Measurements from ENCODE around the gene FARS2.

Gene FARS2

DNA sequence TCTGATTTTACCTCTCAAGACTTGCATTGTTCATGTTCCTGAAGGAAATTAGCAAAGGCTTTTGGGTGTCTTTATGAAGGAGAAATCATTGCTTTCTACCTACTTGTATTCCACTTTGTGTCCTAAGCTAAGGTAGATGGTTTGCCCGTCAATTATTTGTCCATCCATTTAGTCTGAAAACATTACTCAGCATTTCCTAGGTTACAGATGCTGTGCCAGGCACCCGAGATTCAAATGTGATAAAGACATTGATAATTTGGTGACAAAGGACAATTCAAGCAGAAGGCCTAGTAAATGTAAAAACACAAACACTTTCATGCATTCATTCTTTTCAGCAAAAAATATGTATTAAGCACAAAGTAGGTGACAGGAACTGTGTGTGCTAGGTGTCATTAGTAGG lies 251.1 kb downstream of the FARS2 start:
- Histone ChIP-seq H3K27me3 (replicated peaks; ENCODE audit: control insufficient read depth, insufficient read depth, low read length) (no peaks in the 10 kb centered on the region), H3K9me3 (ENCODE audit: control insufficient read depth, low read length) (no peaks in the 10 kb centered on the region), H3K4me1 (ENCODE audit: control insufficient read depth, insufficient read depth, low read length) (peaks cover 29% of the 10 kb centered on the region), H3K9ac (ENCODE audit: low read length) (no peak overlapping the region), H3K4me3 (ENCODE audit: low read length) (no peak overlapping the region), H3K36me3 (ENCODE audit: control insufficient read depth, insufficient read depth, low read length, severe bottlenecking) (no peaks in the 10 kb centered on the region)
- no peak for DNase-seq (ENCODE audit: low read depth)

DNA sequence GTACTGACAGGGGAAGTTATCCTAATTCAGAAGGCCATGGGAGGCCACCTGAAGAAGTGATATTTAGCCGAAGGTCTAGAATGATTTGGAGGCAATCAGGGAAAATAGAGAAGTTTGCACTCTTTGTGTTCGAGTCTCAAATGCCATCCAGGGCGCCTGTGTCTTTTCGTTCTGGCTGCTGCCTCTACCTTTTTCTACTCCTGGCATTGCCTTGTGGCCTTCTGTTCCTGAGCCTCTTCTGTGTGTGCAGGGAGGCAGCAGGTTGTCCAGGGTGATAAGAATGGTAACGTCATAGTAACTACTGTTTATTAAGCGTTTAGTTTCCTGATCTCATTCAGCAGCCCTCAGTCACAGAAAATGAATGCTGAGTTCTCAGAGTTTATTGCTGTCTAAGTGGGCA lies 252.1 kb downstream of the FARS2 start:
- H3K9ac ChIP-seq (ENCODE audit: low read length) = no peak overlapping the region
- no peaks in the 10 kb centered on the region for H3K27me3 ChIP-seq (replicated peaks; ENCODE audit: control insufficient read depth, insufficient read depth, low read length)
- no peak overlapping the region for H3K4me3 ChIP-seq (ENCODE audit: low read length)
- H3K9me3 ChIP-seq (ENCODE audit: control insufficient read depth, low read length) = no peaks in the 10 kb centered on the region
- peaks cover 29% of the 10 kb centered on the region for H3K4me1 ChIP-seq (ENCODE audit: control insufficient read depth, insufficient read depth, low read length)
- no peak for DNase-seq (ENCODE audit: low read depth)
- H3K36me3 ChIP-seq (ENCODE audit: control insufficient read depth, insufficient read depth, low read length, severe bottlenecking) = no peaks in the 10 kb centered on the region

- Histone ChIP-seq H3K4me3 (ENCODE audit: low read length) (no peak overlapping the region), H3K9ac (ENCODE audit: low read length) (peak overlapping the region; percentile 33), H3K4me1 (ENCODE audit: control insufficient read depth, insufficient read depth, low read length) (peaks cover 29% of the 10 kb centered on the region), H3K27me3 (replicated peaks; ENCODE audit: control insufficient read depth, insufficient read depth, low read length) (no peaks in the 10 kb centered on the region), H3K36me3 (ENCODE audit: control insufficient read depth, insufficient read depth, low read length, severe bottlenecking) (no peaks in the 10 kb centered on the region), H3K9me3 (ENCODE audit: control insufficient read depth, low read length) (no peaks in the 10 kb centered on the region)
- DNase-seq (ENCODE audit: low read depth) = no peak
Measured at GRCh38 chr6:5514353-5514752, 253.0 kb downstream of the FARS2 start.

DNA sequence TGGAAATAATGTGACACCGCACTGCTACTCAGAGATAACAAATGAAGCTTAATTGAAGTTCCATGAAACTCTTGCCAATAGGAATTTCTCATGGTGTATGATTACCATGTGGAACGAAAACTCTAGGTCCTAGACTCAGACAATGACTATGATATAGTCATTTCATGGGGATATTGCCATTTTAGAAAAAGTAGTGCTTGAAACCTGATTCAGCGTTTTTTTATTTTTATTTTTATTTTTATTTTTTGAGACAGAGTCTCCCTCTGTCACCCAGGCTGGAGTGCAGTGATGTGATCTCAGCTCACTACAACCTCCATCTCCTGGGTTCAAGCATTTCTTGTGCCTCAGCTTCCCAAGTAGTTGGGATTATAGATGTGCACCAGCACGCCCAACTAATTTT lies 253.9 kb downstream of the FARS2 start:
- Histone ChIP-seq H3K4me1 (ENCODE audit: control insufficient read depth, insufficient read depth, low read length) (peaks cover 29% of the 10 kb centered on the region), H3K9me3 (ENCODE audit: control insufficient read depth, low read length) (no peaks in the 10 kb centered on the region), H3K36me3 (ENCODE audit: control insufficient read depth, insufficient read depth, low read length, severe bottlenecking) (no peaks in the 10 kb centered on the region), H3K4me3 (ENCODE audit: low read length) (no peak overlapping the region), H3K27me3 (replicated peaks; ENCODE audit: control insufficient read depth, insufficient read depth, low read length) (no peaks in the 10 kb centered on the region), H3K9ac (ENCODE audit: low read length) (no peak overlapping the region)
- no peak for DNase-seq (ENCODE audit: low read depth)

DNA sequence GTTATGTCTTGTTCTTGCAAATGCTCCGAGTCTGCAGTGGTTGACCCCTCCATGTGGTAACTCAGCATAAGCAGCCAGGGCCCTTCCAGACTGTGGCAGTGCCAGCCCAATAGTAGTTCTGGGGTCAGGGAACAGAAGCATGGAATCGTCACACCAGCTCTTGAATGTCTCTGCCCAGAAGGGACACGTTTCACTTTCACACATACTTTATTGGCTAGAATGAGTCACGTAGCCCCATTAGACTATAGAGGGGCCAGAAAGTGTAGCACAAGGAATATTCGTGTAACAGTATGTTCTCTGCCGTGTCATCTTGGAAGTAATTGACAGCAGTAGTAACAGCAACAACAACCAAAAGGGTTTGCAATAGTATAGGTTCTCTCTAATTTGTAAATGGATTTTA lies 254.7 kb downstream of the FARS2 start:
- Histone ChIP-seq H3K4me1 (ENCODE audit: control insufficient read depth, insufficient read depth, low read length) (peaks cover 29% of the 10 kb centered on the region), H3K9ac (ENCODE audit: low read length) (no peak overlapping the region), H3K36me3 (ENCODE audit: control insufficient read depth, insufficient read depth, low read length, severe bottlenecking) (no peaks in the 10 kb centered on the region), H3K4me3 (ENCODE audit: low read length) (no peak overlapping the region), H3K27me3 (replicated peaks; ENCODE audit: control insufficient read depth, insufficient read depth, low read length) (no peaks in the 10 kb centered on the region), H3K9me3 (ENCODE audit: control insufficient read depth, low read length) (no peaks in the 10 kb centered on the region)
- no peak for DNase-seq (ENCODE audit: low read depth)

DNA sequence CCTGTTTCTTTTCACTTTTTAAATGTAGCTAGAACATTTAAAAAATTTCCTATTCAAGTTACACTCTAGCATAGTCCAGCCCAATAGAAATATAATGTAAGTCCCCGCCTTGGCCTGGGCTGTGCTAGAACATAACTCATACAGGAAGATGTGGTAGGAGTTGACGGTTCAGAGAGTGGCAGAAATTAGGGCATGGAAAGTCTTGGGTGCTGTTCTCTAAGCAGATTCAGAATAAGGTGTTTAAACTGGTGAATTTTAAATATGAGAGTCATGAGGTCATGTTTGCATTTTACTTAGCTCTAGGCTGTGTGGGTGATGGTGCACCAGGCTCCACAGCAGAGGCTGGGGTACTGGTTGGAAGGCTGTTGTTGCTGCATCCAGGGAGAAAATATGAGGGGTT lies 256.5 kb downstream of the FARS2 start:
- H3K9ac ChIP-seq (ENCODE audit: low read length) = no peak overlapping the region
- no peak for DNase-seq (ENCODE audit: low read depth)
- no peaks in the 10 kb centered on the region for H3K9me3 ChIP-seq (ENCODE audit: control insufficient read depth, low read length)
- no peaks in the 10 kb centered on the region for H3K27me3 ChIP-seq (replicated peaks; ENCODE audit: control insufficient read depth, insufficient read depth, low read length)
- no peak overlapping the region for H3K4me3 ChIP-seq (ENCODE audit: low read length)
- no peaks in the 10 kb centered on the region for H3K36me3 ChIP-seq (ENCODE audit: control insufficient read depth, insufficient read depth, low read length, severe bottlenecking)
- peaks cover 17% of the 10 kb centered on the region for H3K4me1 ChIP-seq (ENCODE audit: control insufficient read depth, insufficient read depth, low read length)

DNA sequence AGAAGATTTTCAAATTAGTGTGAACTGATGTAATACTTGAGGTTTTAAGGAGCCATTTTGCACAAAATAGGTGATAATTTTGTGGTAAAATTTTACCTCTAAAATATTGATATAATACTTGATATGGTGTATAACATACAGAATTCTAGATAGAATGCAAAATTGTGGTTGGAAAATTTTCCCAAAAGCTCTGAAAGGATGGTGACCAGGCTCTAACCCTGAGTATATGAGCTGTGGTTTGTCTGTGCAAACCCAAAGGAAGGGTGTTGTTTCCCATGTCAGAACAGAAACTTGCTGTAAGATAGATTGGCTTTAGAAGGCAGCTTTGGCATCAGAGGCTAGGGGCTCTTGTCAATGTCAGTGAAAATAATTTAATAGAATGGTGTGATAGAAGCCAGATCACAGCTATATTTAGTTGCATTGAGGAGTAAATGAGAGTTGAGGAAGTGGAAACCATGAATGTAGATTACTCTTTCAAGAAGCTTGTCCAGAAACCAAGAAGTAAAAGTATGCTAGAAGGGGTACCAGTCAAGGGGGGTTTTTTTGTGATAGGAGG lies 257.7 kb downstream of the FARS2 start:
- H3K4me1 ChIP-seq (ENCODE audit: control insufficient read depth, insufficient read depth, low read length) = peaks cover 9% of the 10 kb centered on the region
- H3K4me3 ChIP-seq (ENCODE audit: low read length) = no peak overlapping the region
- H3K27me3 ChIP-seq (replicated peaks; ENCODE audit: control insufficient read depth, insufficient read depth, low read length) = no peaks in the 10 kb centered on the region
- H3K9me3 ChIP-seq (ENCODE audit: control insufficient read depth, low read length) = no peaks in the 10 kb centered on the region
- DNase-seq (ENCODE audit: low read depth) = no peak
- H3K9ac ChIP-seq (ENCODE audit: low read length) = no peak overlapping the region
- H3K36me3 ChIP-seq (ENCODE audit: control insufficient read depth, insufficient read depth, low read length, severe bottlenecking) = no peaks in the 10 kb centered on the region

DNA sequence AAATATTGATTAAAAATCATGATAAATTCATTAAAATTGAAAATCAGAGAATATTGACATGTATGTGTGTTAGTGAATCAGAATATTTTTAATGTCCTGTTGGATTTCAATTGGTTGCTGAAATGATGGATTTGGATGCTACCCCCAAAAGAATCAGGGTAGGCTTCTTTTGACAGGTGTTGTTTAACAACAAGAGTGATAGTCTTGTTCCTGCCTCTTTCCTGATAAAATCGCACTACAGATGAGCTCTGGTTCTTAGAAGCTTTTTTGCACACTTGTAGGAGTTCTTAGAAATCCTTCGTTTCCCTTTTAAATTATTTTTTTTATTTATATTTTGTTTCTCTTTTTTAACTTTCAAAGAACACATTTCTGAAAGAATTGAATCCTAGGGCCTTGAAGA lies 259.5 kb downstream of the FARS2 start:
- no peak for DNase-seq (ENCODE audit: low read depth)
- no peak overlapping the region for H3K4me3 ChIP-seq (ENCODE audit: low read length)
- no peak overlapping the region for H3K9ac ChIP-seq (ENCODE audit: low read length)
- H3K27me3 ChIP-seq (replicated peaks; ENCODE audit: control insufficient read depth, insufficient read depth, low read length) = no peaks in the 10 kb centered on the region
- no peaks in the 10 kb centered on the region for H3K36me3 ChIP-seq (ENCODE audit: control insufficient read depth, insufficient read depth, low read length, severe bottlenecking)
- peaks cover 14% of the 10 kb centered on the region for H3K4me1 ChIP-seq (ENCODE audit: control insufficient read depth, insufficient read depth, low read length)
- H3K9me3 ChIP-seq (ENCODE audit: control insufficient read depth, low read length) = no peaks in the 10 kb centered on the region

GRCh38 chr6:5521322-5521721 lies 260.0 kb downstream of the FARS2 start:
- DNase-seq (ENCODE audit: low read depth) = no peak
- Histone ChIP-seq H3K9me3 (ENCODE audit: control insufficient read depth, low read length) (no peaks in the 10 kb centered on the region), H3K27me3 (replicated peaks; ENCODE audit: control insufficient read depth, insufficient read depth, low read length) (no peaks in the 10 kb centered on the region), H3K4me1 (ENCODE audit: control insufficient read depth, insufficient read depth, low read length) (peaks cover 19% of the 10 kb centered on the region), H3K36me3 (ENCODE audit: control insufficient read depth, insufficient read depth, low read length, severe bottlenecking) (no peaks in the 10 kb centered on the region), H3K9ac (ENCODE audit: low read length) (no peak overlapping the region), H3K4me3 (ENCODE audit: low read length) (no peak overlapping the region)

DNA sequence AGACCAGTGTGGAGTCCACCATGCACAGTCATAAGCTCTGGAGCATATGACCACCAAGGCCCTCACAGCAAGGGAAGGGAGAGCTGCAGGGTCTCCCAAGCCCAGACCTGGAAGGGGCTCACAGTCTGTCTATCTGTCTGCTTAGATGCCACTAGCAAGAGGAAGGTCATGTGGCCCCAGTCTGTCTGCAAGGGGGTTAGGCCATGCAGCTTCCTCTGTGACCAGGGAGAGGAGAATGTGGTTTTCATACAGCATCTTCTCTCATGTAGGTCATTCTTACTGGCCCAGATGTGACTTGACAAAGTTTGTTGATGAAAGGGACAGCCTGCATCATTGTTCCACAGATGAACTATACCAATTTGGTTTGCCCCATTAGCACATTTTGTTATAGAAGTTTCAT lies 260.8 kb downstream of the FARS2 start:
- no peak overlapping the region for H3K9ac ChIP-seq (ENCODE audit: low read length)
- H3K4me1 ChIP-seq (ENCODE audit: control insufficient read depth, insufficient read depth, low read length) = peaks cover 22% of the 10 kb centered on the region
- H3K36me3 ChIP-seq (ENCODE audit: control insufficient read depth, insufficient read depth, low read length, severe bottlenecking) = no peaks in the 10 kb centered on the region
- H3K27me3 ChIP-seq (replicated peaks; ENCODE audit: control insufficient read depth, insufficient read depth, low read length) = no peaks in the 10 kb centered on the region
- no peaks in the 10 kb centered on the region for H3K9me3 ChIP-seq (ENCODE audit: control insufficient read depth, low read length)
- DNase-seq (ENCODE audit: low read depth) = no peak
- H3K4me3 ChIP-seq (ENCODE audit: low read length) = no peak overlapping the region

- no peak overlapping the region for H3K4me3 ChIP-seq (ENCODE audit: low read length)
- H3K9ac ChIP-seq (ENCODE audit: low read length) = no peak overlapping the region
- H3K36me3 ChIP-seq (ENCODE audit: control insufficient read depth, insufficient read depth, low read length, severe bottlenecking) = no peaks in the 10 kb centered on the region
- H3K9me3 ChIP-seq (ENCODE audit: control insufficient read depth, low read length) = no peaks in the 10 kb centered on the region
- DNase-seq (ENCODE audit: low read depth) = no peak
- H3K27me3 ChIP-seq (replicated peaks; ENCODE audit: control insufficient read depth, insufficient read depth, low read length) = no peaks in the 10 kb centered on the region
- H3K4me1 ChIP-seq (ENCODE audit: control insufficient read depth, insufficient read depth, low read length) = peaks cover 29% of the 10 kb centered on the region
Measured at GRCh38 chr6:5524110-5524509, 262.8 kb downstream of the FARS2 start.

GRCh38 chr6:5525209-5525608 lies 263.9 kb downstream of the FARS2 start:
- Histone ChIP-seq H3K4me3 (ENCODE audit: low read length) (peak overlapping the region; percentile 39), H3K36me3 (ENCODE audit: control insufficient read depth, insufficient read depth, low read length, severe bottlenecking) (no peaks in the 10 kb centered on the region), H3K9me3 (ENCODE audit: control insufficient read depth, low read length) (no peaks in the 10 kb centered on the region), H3K4me1 (ENCODE audit: control insufficient read depth, insufficient read depth, low read length) (peaks cover 29% of the 10 kb centered on the region), H3K27me3 (replicated peaks; ENCODE audit: control insufficient read depth, insufficient read depth, low read length) (no peaks in the 10 kb centered on the region), H3K9ac (ENCODE audit: low read length) (no peak overlapping the region)
- DNase-seq (ENCODE audit: low read depth) = peak; percentile 93
